Heart left ventricle (tissue), 13 donors: Measurements from ENCODE around the gene RTBDN.

Experiments used
- CTCF ChIP-seq, 12 donors: fragments of 200-600 bp; sonication (generic) in 4 of 12; IDR thresholded peaks; one replicate each; pipeline versions ENCODE4 v1.5.0 to v1.8.0; 2018 to 2022; ENCODE audit warnings: antibody characterized with exemption in 12 of 12, mild to moderate bottlenecking in 5 of 12
- POLR2A ChIP-seq, 2 donors: fragments of 450-650 bp; IDR thresholded peaks; one replicate each; pipeline ENCODE4 v1.6.1; 2017; ENCODE audit warnings: antibody characterized with exemption in 2 of 2, mild to moderate bottlenecking in 2 of 2, moderate library complexity in 2 of 2
- donor health status: ischemic (EF 13 %, LVEDD 7.1; RV severe dilation, severe dysfunction).
- donor health status: DM: no; HTN: yes; CAD: no.
- donor health status: DM: no; HTN: no; CAD: no.
- donor health status: ischemic (EF 25% LVEDD 6.9; RV normal size, moderate dysfunction).
- donor health status: ischemic (EF 25% LVEDD 5.7; RV mildly dilated, moderate dysfunction).
- donor health status: ischemic (EF 35%, LVEDD 5.7; RV mildly dilated, moderate dysfunction).
- donor health status: nonischemic (EF 11% LVEDD 7.7; RV severe dilation, severe dysfunction).
- donor health status: DM: yes; HTN: yes; CAD: no.
- donor health status: PGD.
- donor health status: ischemic (EF 29% LVEDD 5.4; RV normal size, mild dysfunction).
- donor health status: nonischemic (EF 23%, LVEDD 6.1; RV moderate dilation, normal function).

GRCh38 chr19:12838182-12838885 lies 4.0 kb upstream of the RTBDN start, which contains the start of gene MAST1:
- TF ChIP-seq CTCF (IDR thresholded peaks at IDR 0.05) (peak in 9 of 12 donors; percentile 23 to 72 (median 48)), POLR2A (IDR thresholded peaks at IDR 0.05) (no peak)
